ENCODE measurements around the gene ADAM8. TPM values are rescaled to one million over a fixed set of nuclear protein-coding genes. Genes with fewer than 3 reads are reported as not detected.

Gene ADAM8
- total RNA-seq, 4 donors from 2014 or later: 2.3 to 21.3 (median 13.7) TPM

- in situ Hi-C loops (cut with MboI; ENCODE audit: low pct_ligation_motif_present in 1 of 4, low pct_unique_long_range_greater_than_20kb in 1 of 4, low sequenced_read_pairs in 3 of 4): no loop called here
- intact Hi-C loops (cut with DNase I; ENCODE audit: low total_unique reads): no loop called here
- Histone ChIP-seq H3K27me3 (peaks cover 85% of the 10 kb centered on the region), H3K9me3 (no peaks in the 10 kb centered on the region), H3K4me1 (peaks cover 0 to 9% (median 4%) of the 10 kb centered on the region in 4 donors), H3K4me3 (no peak overlapping the region), H3K36me3 (no peaks in the 10 kb centered on the region), H3K27ac (no peak overlapping the region)
- DNase-seq: no peak
- TF ChIP-seq CTCF (IDR thresholded peaks at IDR 0.05) (no peak), EP300 (IDR thresholded peaks at IDR 0.05; ENCODE audit: low read depth) (no peak), POLR2AphosphoS5 (IDR thresholded peaks at IDR 0.05) (no peak), POLR2A (IDR thresholded peaks at IDR 0.05) (no peak)
- 17 to 24% methylated on average over 10 to 33 of the region's 58 CpGs for WGBS, 2 donors (ENCODE audit: low coverage in 1 of 2)
Measured at GRCh38 chr10:133229265-133230043, 47.2 kb downstream of the ADAM8 start.

- Histone ChIP-seq H3K4me1 (peaks cover 0 to 9% (median 4%) of the 10 kb centered on the region in 4 donors), H3K4me3 (no peak overlapping the region), H3K9me3 (no peaks in the 10 kb centered on the region), H3K27ac (no peak overlapping the region), H3K36me3 (no peaks in the 10 kb centered on the region), H3K27me3 (peaks cover 63% of the 10 kb centered on the region)
- intact Hi-C loops (cut with DNase I; ENCODE audit: low total_unique reads) (no loop called here), in situ Hi-C loops (cut with MboI; ENCODE audit: low pct_ligation_motif_present in 1 of 4, low pct_unique_long_range_greater_than_20kb in 1 of 4, low sequenced_read_pairs in 3 of 4) (no loop called here)
- 87% methylated on average over 21 of the region's 21 CpGs; no CpG with 5 or more reads in 1 of the 2 donors for WGBS, 2 donors (ENCODE audit: low coverage in 1 of 2)
- no peak for DNase-seq
- no peak for TF ChIP-seq POLR2AphosphoS5 (IDR thresholded peaks at IDR 0.05)
- TF ChIP-seq CTCF (IDR thresholded peaks at IDR 0.05): no peak
Measured at GRCh38 chr10:133227256-133227655, 49.4 kb downstream of the ADAM8 start.

- no peaks in the 10 kb centered on the region for H3K36me3 ChIP-seq
- TF ChIP-seq EP300 (IDR thresholded peaks at IDR 0.05; ENCODE audit: low read depth) (no peak), POLR2A (IDR thresholded peaks at IDR 0.05) (no peak), POLR2AphosphoS5 (IDR thresholded peaks at IDR 0.05) (no peak), CTCF (IDR thresholded peaks at IDR 0.05) (no peak)
- no peak overlapping the region for H3K27ac ChIP-seq
- 56 to 91% methylated on average over 5 to 30 of the region's 30 CpGs for WGBS, 2 donors (ENCODE audit: low coverage in 1 of 2)
- peaks cover 54% of the 10 kb centered on the region for H3K27me3 ChIP-seq
- in situ Hi-C loops (cut with MboI; ENCODE audit: low pct_ligation_motif_present in 1 of 4, low pct_unique_long_range_greater_than_20kb in 1 of 4, low sequenced_read_pairs in 3 of 4) (no loop called here), intact Hi-C loops (cut with DNase I; ENCODE audit: low total_unique reads) (no loop called here)
- no peaks in the 10 kb centered on the region for H3K9me3 ChIP-seq
- H3K4me3 ChIP-seq: no peak overlapping the region
- H3K4me1 ChIP-seq: peaks cover 0 to 9% (median 4%) of the 10 kb centered on the region in 4 donors
- DNase-seq: no peak
Measured at GRCh38 chr10:133226251-133226808, 50.3 kb downstream of the ADAM8 start.

- in situ Hi-C loops (cut with MboI; ENCODE audit: low pct_ligation_motif_present in 1 of 4, low pct_unique_long_range_greater_than_20kb in 1 of 4, low sequenced_read_pairs in 3 of 4) (no loop called here), intact Hi-C loops (cut with DNase I; ENCODE audit: low total_unique reads) (no loop called here)
- Histone ChIP-seq H3K9me3 (no peaks in the 10 kb centered on the region), H3K27ac (no peak overlapping the region), H3K4me1 (peaks cover 0 to 9% (median 4%) of the 10 kb centered on the region in 4 donors), H3K27me3 (peaks cover 52% of the 10 kb centered on the region), H3K36me3 (no peaks in the 10 kb centered on the region), H3K4me3 (no peak overlapping the region)
- TF ChIP-seq POLR2AphosphoS5 (IDR thresholded peaks at IDR 0.05): no peak
- TF ChIP-seq POLR2A (IDR thresholded peaks at IDR 0.05): no peak
- no peak for DNase-seq
- WGBS, 2 donors (ENCODE audit: low coverage in 1 of 2): 68% methylated on average over 21 of the region's 23 CpGs; no CpG with 5 or more reads in 1 of the 2 donors
Measured at GRCh38 chr10:133225707-133226191, 50.9 kb downstream of the ADAM8 start.
